ENCODE data around the gene SLC25A18. TPM values are rescaled to one million over a fixed set of nuclear protein-coding genes. Genes with fewer than 3 reads are reported as not detected.

SLC25A18 gene
- total RNA-seq, 1 experiment from 2014 or later, result 3.9 TPM

- Histone ChIP-seq H3K27ac (ENCODE audit: low read length) (no peak overlapping the region), H3K27me3 (ENCODE audit: control insufficient read depth, insufficient read depth, low read length) (no peaks in the 10 kb centered on the region), H3K4me1 (ENCODE audit: control insufficient read depth, insufficient read depth, low read length) (no peaks in the 10 kb centered on the region), H3K9me3 (ENCODE audit: control insufficient read depth, insufficient read depth, low read depth, low read length) (no peaks in the 10 kb centered on the region), H3K4me3 (ENCODE audit: low read depth in 2 of 2, low read length in 2 of 2) (no peak overlapping the region), H3K36me3 (ENCODE audit: control insufficient read depth, insufficient read depth, low read length) (no peaks in the 10 kb centered on the region)
- POLR2A ChIA-PET, result no interaction called here
- ATAC-seq (no peak), DNase-seq (ENCODE audit: low read depth, low spot score) (no peak)
- no TSS peak for BruUV-seq (replicated peaks)
- in situ Hi-C loops (cut with HindIII; ENCODE audit: low pct_unique_long_range_greater_than_20kb, low sequenced_read_pairs), result no loop called here
- intact Hi-C loops (cut with micrococcal nuclease; ENCODE audit: unreplicated experiment), result no loop called here
- CTCF ChIA-PET, result no interaction called here
- TF ChIP-seq, protein P1, sequence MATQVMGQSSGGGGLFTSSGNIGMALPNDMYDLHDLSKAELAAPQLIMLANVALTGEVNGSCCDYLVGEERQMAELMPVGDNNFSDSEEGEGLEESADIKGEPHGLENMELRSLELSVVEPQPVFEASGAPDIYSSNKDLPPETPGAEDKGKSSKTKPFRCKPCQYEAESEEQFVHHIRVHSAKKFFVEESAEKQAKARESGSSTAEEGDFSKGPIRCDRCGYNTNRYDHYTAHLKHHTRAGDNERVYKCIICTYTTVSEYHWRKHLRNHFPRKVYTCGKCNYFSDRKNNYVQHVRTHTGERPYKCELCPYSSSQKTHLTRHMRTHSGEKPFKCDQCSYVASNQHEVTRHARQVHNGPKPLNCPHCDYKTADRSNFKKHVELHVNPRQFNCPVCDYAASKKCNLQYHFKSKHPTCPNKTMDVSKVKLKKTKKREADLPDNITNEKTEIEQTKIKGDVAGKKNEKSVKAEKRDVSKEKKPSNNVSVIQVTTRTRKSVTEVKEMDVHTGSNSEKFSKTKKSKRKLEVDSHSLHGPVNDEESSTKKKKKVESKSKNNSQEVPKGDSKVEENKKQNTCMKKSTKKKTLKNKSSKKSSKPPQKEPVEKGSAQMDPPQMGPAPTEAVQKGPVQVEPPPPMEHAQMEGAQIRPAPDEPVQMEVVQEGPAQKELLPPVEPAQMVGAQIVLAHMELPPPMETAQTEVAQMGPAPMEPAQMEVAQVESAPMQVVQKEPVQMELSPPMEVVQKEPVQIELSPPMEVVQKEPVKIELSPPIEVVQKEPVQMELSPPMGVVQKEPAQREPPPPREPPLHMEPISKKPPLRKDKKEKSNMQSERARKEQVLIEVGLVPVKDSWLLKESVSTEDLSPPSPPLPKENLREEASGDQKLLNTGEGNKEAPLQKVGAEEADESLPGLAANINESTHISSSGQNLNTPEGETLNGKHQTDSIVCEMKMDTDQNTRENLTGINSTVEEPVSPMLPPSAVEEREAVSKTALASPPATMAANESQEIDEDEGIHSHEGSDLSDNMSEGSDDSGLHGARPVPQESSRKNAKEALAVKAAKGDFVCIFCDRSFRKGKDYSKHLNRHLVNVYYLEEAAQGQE (IDR thresholded peaks at IDR 0.05; ENCODE audit: insufficient read depth in 1 of 2, low read depth in 2 of 2, low read length in 1 of 2), result no peak
- no peak for TF ChIP-seq POLR2AphosphoS5 (IDR thresholded peaks at IDR 0.05; ENCODE audit: low read depth, low read length)
- TF ChIP-seq SIN3A (IDR thresholded peaks at IDR 0.05; ENCODE audit: borderline replicate concordance, insufficient read depth, low read depth, low read length), result no peak
- TF ChIP-seq TCF7L2 (IDR thresholded peaks at IDR 0.05; ENCODE audit: low read depth, low read length), result no peak
- TF ChIP-seq, protein P2, sequence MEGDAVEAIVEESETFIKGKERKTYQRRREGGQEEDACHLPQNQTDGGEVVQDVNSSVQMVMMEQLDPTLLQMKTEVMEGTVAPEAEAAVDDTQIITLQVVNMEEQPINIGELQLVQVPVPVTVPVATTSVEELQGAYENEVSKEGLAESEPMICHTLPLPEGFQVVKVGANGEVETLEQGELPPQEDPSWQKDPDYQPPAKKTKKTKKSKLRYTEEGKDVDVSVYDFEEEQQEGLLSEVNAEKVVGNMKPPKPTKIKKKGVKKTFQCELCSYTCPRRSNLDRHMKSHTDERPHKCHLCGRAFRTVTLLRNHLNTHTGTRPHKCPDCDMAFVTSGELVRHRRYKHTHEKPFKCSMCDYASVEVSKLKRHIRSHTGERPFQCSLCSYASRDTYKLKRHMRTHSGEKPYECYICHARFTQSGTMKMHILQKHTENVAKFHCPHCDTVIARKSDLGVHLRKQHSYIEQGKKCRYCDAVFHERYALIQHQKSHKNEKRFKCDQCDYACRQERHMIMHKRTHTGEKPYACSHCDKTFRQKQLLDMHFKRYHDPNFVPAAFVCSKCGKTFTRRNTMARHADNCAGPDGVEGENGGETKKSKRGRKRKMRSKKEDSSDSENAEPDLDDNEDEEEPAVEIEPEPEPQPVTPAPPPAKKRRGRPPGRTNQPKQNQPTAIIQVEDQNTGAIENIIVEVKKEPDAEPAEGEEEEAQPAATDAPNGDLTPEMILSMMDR (IDR thresholded peaks at IDR 0.05), result no peak
Observed at GRCh38 chr22:17542452-17542851, 20.8 kb upstream of the SLC25A18 start.

- DNase-seq (ENCODE audit: low read depth, low spot score), result no peak
- ChIA-PET CTCF (no interaction called here), POLR2A (no interaction called here)
- ATAC-seq, result no peak
- no peaks in the 10 kb centered on the region for H3K36me3 ChIP-seq (ENCODE audit: control insufficient read depth, insufficient read depth, low read length)
- no peaks in the 10 kb centered on the region for H3K27me3 ChIP-seq (ENCODE audit: control insufficient read depth, insufficient read depth, low read length)
- no peaks in the 10 kb centered on the region for H3K9me3 ChIP-seq (ENCODE audit: control insufficient read depth, insufficient read depth, low read depth, low read length)
- no peaks in the 10 kb centered on the region for H3K4me1 ChIP-seq (ENCODE audit: control insufficient read depth, insufficient read depth, low read length)
- TF ChIP-seq, protein P2 (IDR thresholded peaks at IDR 0.05), result no peak
- TF ChIP-seq, protein P1 (IDR thresholded peaks at IDR 0.05; ENCODE audit: insufficient read depth in 1 of 2, low read depth in 2 of 2, low read length in 1 of 2), result no peak
- TF ChIP-seq TCF7L2 (IDR thresholded peaks at IDR 0.05; ENCODE audit: low read depth, low read length) (no peak), POLR2AphosphoS5 (IDR thresholded peaks at IDR 0.05; ENCODE audit: low read depth, low read length) (no peak), SIN3A (IDR thresholded peaks at IDR 0.05; ENCODE audit: borderline replicate concordance, insufficient read depth, low read depth, low read length) (no peak)
- no peak overlapping the region for H3K27ac ChIP-seq (ENCODE audit: low read length)
- BruUV-seq (replicated peaks), result no TSS peak
- intact Hi-C loops (cut with micrococcal nuclease; ENCODE audit: unreplicated experiment), result no loop called here
- in situ Hi-C loops (cut with HindIII; ENCODE audit: low pct_unique_long_range_greater_than_20kb, low sequenced_read_pairs), result no loop called here
- H3K4me3 ChIP-seq (ENCODE audit: low read depth in 2 of 2, low read length in 2 of 2), result no peak overlapping the region
Observed at GRCh38 chr22:17548010-17548755, 15.1 kb upstream of the SLC25A18 start.

Measured in Panc1 (cell line).